ENCODE results near the gene CSNK1E. TPM values are rescaled to one million over a fixed set of nuclear protein-coding genes. Genes with fewer than 3 reads are reported as not detected.
A peak's percentile ranks its signal among the peaks of the same experiment; 100 is the strongest.

The CSNK1E gene
- total RNA-seq, 1 donor from 2014 or later = 106 TPM

DNA sequence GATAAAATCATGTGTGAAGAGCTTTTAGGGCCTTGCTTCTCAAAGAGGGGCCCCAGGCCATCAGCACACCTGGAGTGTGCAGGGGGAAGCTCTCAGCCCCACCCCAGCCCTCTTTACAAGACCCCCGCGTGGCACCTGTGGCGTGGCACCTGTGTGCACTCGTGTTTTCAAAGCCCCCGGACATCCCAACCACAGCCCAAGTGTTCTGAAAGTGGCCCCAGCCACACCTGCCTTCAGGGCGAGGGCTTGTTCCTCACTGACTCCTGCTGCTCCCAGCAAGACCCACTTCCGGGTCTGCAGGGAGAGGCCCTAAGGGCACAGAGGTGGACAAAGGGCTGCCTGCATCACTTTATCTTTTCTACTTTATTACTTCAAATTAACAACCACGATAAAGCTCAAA is 26.9 kb downstream of the CSNK1E start:
- TF ChIP-seq EZH2 (IDR thresholded peaks at IDR 0.05) (no peak), CTCF (IDR thresholded peaks at IDR 0.05) (no peak), EZH2phosphoT487 (IDR thresholded peaks at IDR 0.05) (no peak)
- Mint-ChIP-seq H3K4me3 (no peak overlapping the region), H3K36me3 (peaks cover 13% of the 10 kb centered on the region), H3K27me3 (ENCODE audit: insufficient read depth, low read depth) (peaks cover 9% of the 10 kb centered on the region), H3K27ac (no peak overlapping the region), H3K4me1 (peaks cover 18% of the 10 kb centered on the region), H3K9me3 (no peaks in the 10 kb centered on the region)
- H4K20me1 ChIP-seq (ENCODE audit: low read depth) = peaks cover 43% of the 10 kb centered on the region
- H3K27ac ChIP-seq = peak overlapping the region; percentile 76
- H3K4me3 ChIP-seq = no peak overlapping the region
- H2AFZ ChIP-seq (replicated peaks) = no peak overlapping the region
- H3K27me3 ChIP-seq = no peaks in the 10 kb centered on the region
- peaks cover 6% of the 10 kb centered on the region for H3K4me1 ChIP-seq
- no peaks in the 10 kb centered on the region for H3K36me3 ChIP-seq
- peaks cover 30% of the 10 kb centered on the region for H3F3A ChIP-seq (ENCODE audit: low read depth)
- no peak overlapping the region for H3K9ac ChIP-seq
- no peak overlapping the region for H3K4me2 ChIP-seq
- no peaks in the 10 kb centered on the region for H3K9me3 ChIP-seq (ENCODE audit: low read depth)
- H3K79me2 ChIP-seq (ENCODE audit: low read depth) = no peaks in the 10 kb centered on the region
- no peak for DNase-seq (ENCODE audit: low spot score)

GRCh38 chr22:38289583-38290082 is 27.6 kb downstream of the CSNK1E start:
- no peaks in the 10 kb centered on the region for H3K9me3 Mint-ChIP-seq
- no peak overlapping the region for H3K27ac Mint-ChIP-seq
- DNase-seq (ENCODE audit: low spot score) = no peak
- Histone ChIP-seq H3K9me3 (ENCODE audit: low read depth) (no peaks in the 10 kb centered on the region), H3K36me3 (no peaks in the 10 kb centered on the region), H3K79me2 (ENCODE audit: low read depth) (no peaks in the 10 kb centered on the region), H3K27ac (peak overlapping the region; percentile 76), H2AFZ (replicated peaks) (no peak overlapping the region), H4K20me1 (ENCODE audit: low read depth) (peaks cover 40% of the 10 kb centered on the region), H3K4me3 (no peak overlapping the region), H3K4me1 (peaks cover 6% of the 10 kb centered on the region), H3K27me3 (no peaks in the 10 kb centered on the region), H3K4me2 (no peak overlapping the region), H3F3A (ENCODE audit: low read depth) (peaks cover 30% of the 10 kb centered on the region), H3K9ac (no peak overlapping the region)
- peaks cover 11% of the 10 kb centered on the region for H3K27me3 Mint-ChIP-seq (ENCODE audit: insufficient read depth, low read depth)
- H3K36me3 Mint-ChIP-seq = peaks cover 13% of the 10 kb centered on the region
- TF ChIP-seq EZH2 (IDR thresholded peaks at IDR 0.05) = no peak
- no peak for TF ChIP-seq CTCF (IDR thresholded peaks at IDR 0.05)
- no peak for TF ChIP-seq EZH2phosphoT487 (IDR thresholded peaks at IDR 0.05)
- peaks cover 20% of the 10 kb centered on the region for H3K4me1 Mint-ChIP-seq
- peak overlapping the region; percentile 41 for H3K4me3 Mint-ChIP-seq

DNA sequence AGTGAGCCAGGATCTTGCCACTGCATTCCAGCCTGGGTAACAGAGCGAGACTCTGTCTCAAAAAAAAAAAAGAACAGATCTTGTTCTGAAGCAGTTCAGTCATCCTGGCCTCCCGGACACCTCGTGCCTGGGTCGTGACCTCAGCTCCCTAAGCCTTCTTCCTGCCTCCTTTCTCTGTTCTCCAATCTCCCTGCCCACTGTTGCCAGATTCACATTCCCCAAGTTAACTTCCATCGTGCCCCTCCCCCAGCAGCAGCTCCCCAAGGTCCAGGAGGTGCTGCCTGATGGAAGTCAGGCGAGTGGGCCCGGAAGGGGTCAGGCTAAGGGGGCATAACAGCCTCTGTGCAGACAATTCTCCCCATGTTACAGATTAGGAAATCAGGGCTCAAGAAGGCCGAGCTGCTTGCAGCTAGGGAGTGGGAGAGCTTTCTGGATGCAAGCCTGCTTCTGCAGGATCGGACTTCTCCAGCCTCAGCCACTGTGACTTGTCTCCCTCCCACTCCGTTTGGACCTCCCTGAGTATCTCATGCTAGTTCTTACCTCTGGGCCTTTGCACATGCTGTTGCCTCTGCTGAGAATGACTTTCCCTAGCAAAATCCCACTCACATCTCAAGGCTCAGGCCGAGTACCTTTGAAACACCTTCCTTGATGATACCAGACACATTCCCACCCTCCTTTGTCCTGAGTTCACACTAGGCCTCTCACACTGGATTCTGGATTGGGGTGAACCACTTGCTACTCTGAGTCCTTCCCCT is 30.1 kb downstream of the CSNK1E start:
- Histone ChIP-seq H3K4me1 (peaks cover 12% of the 10 kb centered on the region), H3K27me3 (no peaks in the 10 kb centered on the region), H2AFZ (replicated peaks) (no peak overlapping the region), H3K9me3 (ENCODE audit: low read depth) (no peaks in the 10 kb centered on the region), H3K9ac (no peak overlapping the region), H3K27ac (peak overlapping the region; percentile 80), H3K4me2 (no peak overlapping the region), H4K20me1 (ENCODE audit: low read depth) (peaks cover 24% of the 10 kb centered on the region), H3F3A (ENCODE audit: low read depth) (peaks cover 47% of the 10 kb centered on the region), H3K36me3 (no peaks in the 10 kb centered on the region), H3K4me3 (no peak overlapping the region), H3K79me2 (ENCODE audit: low read depth) (no peaks in the 10 kb centered on the region)
- Mint-ChIP-seq H3K27me3 (ENCODE audit: insufficient read depth, low read depth) (peaks cover 11% of the 10 kb centered on the region), H3K9me3 (no peaks in the 10 kb centered on the region), H3K36me3 (peaks cover 4% of the 10 kb centered on the region), H3K4me1 (peaks cover 22% of the 10 kb centered on the region), H3K27ac (peak overlapping the region; percentile 81), H3K4me3 (no peak overlapping the region)
- TF ChIP-seq CTCF (IDR thresholded peaks at IDR 0.05) = no peak
- TF ChIP-seq EZH2 (IDR thresholded peaks at IDR 0.05) = no peak
- no peak for TF ChIP-seq EZH2phosphoT487 (IDR thresholded peaks at IDR 0.05)
- DNase-seq (ENCODE audit: low spot score) = peak; percentile 46

All from neural progenitor cell (in vitro differentiated cells).